ENCODE measurements around the gene RAP2A.

RAP2A gene

DNA sequence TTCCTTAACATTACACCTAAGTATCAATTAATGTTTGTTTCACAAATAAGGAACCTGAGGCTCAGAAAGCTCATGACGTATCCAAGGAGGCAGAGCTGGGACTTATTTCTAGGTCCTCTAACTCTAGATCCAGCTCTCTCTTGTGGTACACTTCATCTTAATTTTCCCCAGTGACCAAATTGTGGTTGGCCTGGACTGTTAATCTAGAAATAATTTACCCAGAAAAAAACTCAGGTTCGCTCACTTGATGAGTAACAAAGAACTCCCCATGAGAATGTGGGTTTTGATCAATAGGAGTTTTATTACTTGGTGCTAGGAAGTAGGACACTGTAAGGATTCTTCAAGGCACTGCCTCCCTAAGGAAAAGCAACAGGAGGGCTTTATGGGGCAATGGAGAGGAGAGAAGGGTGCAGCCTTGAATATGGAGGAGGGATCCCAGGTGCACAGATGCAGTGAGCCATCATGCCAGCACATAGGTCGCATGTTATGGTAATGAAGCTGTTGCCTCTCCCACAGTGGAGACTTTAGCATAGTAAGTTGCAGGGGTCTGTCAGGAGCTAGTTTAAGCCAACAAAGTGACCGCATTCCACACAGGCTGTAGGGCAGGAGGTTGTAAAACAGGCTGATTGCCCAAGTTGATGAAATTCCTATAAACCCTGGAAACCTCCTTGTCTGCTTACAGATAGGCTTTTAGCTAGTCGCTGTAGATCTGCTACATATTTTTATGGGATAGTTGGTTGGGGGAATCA, 14.7 kb downstream of the RAP2A start:
- DNase-seq (ENCODE audit: low read depth) = no peak

DNA sequence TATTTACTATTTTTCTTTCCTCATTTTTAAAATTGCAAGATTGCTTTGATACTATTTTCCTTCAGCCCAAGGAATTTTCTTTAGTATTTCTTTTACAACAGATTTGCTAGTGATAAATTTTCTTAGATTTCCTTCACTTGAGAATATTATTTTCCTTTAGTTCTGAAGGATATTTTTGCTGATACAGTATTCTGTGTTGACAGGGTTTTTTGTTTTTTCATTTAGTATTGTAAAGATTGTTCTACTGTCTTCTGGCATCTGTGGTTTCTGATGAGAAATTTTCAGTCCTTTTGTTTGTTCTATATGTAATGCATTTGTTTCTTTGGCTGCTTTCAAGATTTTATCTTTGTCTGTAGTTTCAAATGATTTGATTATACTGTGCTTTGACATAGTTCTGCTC, 20.7 kb downstream of the RAP2A start:
- no peak for DNase-seq (ENCODE audit: low read depth)

DNA sequence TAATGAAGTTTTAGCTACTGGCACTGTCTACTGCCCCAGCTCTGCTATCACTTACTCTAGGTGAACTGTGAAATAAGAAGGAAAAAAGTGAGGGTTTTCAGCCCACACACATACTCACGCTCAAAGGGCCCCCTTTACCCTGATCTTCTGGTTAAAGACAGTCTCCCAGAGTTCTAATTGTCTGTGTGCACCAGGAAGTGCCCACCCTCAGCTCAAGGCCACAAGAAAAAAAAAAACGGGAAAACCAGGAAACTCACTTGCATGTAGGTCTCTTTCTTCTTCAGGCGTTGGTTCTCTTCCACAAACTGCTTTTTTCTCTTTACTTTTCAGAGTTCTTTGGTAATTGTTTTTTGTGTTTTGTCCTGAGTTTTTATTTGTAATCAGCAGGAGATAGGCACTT, 22.1 kb downstream of the RAP2A start:
- no peak for DNase-seq (ENCODE audit: low read depth)

DNA sequence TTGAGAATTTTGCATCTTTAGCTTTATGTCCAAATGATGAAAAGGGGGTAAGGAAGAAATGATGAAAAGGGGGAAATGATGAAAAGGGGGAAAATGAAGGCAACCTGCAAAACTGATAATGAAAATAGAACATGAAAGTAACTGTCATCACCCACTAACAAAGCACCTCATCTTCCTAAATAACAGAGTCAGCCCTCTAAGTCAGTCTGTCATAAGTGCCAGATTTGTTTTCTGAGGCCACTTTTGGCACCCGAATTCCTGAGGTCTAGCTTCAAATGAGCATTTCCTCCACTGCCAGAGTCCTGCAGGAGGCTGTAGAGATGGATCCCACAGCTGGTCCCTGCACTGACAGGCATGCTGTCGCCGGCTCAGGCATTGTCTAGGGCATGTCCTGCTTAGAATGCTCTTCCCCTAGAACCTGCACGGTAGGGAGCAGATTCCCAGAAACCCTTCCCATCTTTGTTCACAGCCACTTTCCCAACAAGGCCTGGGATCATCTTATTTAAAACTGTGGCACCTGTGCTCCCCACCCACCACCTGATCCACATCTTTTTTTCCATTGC, 25.3 kb downstream of the RAP2A start:
- DNase-seq (ENCODE audit: low read depth) = no peak

DNA sequence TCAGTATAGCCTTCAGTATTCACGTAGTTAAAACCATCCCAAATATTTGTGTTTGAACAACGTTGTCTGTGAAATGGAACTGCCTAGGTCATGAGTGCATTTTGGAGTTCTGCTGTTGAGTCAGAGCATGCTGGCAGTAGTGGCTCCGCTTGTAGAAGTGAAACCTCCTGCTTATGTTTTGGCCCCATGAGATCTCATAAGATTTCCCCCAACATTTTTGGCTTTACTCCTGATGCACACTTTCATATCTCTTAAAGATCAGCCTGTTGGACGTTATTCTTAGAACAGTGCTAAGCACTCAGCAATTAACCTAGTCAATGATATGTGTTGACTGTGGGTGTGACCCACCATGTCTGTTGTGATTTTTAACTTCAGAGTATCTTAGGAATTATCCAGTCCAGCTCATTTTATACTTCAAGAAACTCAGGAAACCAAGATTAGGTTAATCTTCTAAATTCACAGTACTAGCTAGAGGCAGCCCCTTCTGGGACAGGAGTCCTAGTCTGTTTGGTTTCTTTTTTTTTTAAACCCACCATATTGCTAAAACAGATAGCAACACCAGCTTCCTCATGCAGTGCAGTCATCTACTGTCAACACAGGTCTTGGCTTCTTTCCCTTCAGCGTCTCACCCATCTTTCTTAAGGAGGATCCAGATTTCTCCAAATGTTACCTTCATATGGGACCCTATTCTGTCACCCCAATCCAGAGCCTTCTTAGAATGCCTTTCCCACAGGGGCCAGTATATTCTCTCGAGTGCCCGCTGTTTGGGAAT, 26.2 kb downstream of the RAP2A start:
- DNase-seq (ENCODE audit: low read depth) = no peak

DNA sequence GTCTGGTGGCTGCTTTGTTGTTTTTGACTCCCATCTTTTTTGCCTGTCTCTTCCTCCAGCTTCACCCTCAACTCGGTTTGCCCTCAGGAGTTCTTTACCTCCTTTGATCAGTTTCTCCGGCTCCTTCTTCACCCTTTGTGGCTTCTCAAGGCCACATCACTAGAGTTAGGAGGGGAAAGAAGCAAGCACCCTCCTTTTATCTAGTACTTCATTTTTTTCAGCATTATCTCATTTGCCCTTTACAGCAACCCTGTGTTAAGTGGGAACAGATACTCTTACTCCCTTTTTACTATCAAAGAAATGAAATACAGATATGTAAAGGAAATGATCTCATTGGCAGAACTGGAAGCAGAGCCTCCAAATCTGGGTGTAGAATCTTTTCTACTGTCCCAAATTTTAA, 26.9 kb downstream of the RAP2A start:
- DNase-seq (ENCODE audit: low read depth) = no peak

DNA sequence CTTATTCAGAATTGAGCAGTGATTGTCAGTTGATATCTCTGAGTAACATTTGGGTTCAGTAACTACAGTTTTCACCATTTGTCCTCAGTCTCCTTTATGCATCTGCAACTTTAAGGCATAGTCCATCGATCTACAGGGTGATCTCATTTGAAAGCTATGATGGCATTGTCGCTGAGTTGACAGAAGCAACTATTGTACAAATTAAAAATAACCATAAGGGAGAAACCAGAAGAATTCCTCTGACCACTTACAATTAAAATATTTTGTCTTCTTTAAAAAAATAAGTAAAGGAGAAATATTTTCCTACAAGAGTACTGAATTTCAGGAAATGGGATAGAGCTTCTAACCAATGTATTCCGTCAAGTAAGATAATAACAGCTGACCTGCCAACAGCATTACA, 30.6 kb downstream of the RAP2A start:
- DNase-seq (ENCODE audit: low read depth) = no peak

DNA sequence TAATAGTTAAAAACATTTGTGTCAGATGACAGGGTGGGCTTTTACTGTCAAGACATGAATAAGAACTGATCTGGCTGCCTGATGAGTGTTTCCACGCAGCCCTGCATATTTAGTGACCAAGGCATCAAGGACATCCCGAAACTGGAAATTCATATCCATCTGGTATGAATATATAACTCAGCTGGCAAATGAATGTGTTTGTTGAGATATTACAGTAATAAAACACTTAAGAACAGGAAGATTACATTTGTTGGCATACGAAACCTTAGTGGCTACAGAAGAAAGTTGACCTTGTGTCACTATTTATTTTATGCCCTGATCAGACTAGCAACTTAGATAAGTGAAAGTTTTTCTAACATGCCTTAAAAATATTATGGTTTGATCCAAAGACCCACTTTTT, 32.8 kb downstream of the RAP2A start:
- DNase-seq (ENCODE audit: low read depth) = no peak

DNA sequence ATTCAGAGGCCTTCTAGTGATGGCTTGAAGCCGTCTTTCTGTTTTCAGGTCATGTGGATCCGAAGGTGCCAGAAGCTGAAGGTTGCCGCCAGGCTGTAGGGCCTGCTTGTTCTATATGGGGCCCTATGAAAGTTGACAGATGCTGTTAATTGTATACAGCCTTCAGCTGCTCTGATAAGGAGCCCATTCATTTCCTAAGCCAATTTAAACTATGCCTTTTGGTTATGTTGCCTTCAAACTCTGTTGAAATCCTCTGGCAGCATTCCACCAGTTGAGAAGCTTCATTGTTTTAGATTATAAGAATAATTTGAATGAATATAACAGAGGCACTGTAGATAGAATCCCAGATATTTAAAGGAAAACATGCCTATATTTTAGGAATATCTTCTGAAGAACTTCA, 34.4 kb downstream of the RAP2A start:
- no peak for DNase-seq (ENCODE audit: low read depth)

DNA sequence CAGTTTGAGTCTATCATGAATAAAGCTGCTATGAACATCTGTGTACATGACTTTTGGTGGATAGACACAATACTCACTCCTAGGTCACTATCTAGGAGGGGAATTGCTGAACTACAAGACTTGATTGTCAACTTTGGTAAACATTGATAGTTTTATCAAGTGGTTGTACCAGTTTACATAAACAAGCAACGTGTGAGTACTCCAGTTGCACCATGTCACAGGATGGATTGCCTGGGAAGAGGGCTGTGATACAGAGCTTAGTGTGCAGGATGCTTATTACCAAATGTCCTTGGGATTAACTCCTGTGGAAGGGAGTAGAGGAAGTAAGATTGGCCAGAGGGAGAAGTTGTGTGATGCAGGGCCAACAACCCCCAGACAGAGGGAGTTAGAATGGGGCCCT, 37.7 kb downstream of the RAP2A start:
- DNase-seq (ENCODE audit: low read depth) = no peak

DNA sequence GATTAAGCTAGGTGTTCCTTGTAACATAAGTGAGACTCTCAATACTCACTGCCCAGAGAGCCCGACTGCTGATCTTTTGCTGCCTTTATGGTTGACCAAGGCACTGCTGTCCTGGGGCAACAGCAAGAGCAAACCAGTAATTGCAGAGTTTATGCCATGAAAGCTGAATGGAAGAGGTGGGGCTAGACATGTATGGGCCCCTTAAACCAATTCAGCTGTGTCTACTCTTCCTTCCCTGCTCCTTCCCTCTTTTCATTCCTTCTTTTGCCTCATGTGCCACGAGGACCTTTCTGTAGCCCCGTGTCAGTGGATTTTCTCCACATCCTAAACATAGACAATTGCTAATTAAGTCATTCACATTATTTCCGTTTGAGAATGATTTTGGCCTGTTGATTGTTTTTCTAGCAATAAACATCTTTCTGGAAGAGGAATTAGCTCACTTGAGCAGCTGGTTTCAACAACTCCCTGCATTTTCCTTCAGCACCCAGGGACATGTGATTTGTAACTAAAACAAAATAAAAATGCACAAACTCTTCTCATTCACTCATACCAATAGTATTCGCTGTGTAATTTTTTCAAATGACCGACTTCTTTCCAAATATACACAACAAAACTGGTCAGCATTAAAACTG, 40.5 kb downstream of the RAP2A start:
- no peak for DNase-seq (ENCODE audit: low read depth)

DNA sequence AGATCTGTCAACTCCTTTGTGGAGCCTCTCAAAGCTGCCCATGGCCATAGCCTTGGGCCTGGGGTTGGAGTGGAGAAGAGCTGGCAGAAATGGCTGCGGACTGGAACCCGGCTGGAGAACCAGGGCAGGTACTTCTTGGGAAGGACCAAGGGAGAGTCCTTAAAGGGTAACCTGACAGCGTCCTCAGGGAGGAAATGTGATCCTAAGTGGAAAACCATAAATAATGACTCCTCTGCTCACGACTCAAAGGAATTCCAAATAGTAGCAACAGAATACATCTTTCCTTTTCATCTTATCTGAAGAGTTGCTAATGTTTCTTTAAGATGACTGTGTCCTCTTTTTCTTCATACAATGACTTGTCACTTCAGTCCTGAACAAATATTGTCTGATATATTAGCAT, 41.0 kb downstream of the RAP2A start:
- DNase-seq (ENCODE audit: low read depth) = no peak

DNA sequence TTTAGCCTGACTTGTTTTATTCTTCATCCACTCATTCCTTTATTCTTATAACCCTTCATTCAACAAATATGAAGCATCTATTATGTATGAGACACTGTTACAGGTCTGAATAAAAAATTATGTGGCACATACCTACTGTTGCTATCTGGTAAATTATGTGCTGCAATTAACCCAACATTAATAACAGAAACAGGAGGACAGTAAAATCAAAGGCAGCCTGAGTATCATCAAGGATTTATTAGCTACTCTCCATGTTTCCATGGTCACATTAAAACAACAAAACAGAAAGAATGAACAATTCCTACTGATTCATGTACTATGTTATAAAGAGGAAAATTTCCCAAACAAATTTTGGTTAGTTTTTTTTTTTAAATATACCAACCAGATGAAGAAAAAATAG, 43.9 kb downstream of the RAP2A start:
- DNase-seq (ENCODE audit: low read depth) = no peak

DNA sequence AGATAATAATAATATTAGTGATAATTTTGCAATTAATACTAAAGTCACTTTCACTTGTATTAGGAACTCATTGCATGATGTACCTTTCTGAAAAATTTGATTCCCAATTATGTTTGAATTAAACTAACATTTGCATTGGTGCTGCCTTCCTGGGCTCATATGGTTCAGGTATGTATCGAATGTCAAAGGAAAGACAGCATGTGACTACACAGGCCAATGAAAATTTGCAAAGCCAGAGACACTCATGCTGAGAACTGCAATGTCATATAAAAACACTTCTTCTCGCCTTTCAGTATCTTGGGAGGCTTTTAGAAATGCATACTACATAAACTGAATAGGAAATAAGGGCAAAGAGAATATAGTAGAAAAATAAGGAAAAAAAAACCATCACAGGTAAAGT, 44.3 kb downstream of the RAP2A start:
- no peak for DNase-seq (ENCODE audit: low read depth)

DNA sequence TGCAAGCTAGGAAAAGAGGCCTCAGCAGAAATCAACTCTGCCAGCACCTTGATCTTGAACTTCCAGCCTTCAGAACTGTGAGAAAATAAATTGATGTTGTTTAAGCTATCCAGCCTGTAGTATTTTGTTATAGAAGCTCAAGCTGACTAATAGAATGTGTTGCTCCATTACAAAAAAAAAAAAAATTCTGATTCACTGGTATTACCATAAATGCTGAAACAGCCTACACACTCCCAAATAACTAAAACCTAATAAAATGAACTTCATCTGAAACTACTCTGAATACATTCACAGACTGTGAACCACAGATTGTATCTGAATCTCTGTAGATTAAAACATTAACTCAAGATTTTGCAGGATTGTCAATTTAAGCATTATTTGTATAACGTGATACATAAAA, 49.5 kb downstream of the RAP2A start:
- no peak for DNase-seq (ENCODE audit: low read depth)

DNA sequence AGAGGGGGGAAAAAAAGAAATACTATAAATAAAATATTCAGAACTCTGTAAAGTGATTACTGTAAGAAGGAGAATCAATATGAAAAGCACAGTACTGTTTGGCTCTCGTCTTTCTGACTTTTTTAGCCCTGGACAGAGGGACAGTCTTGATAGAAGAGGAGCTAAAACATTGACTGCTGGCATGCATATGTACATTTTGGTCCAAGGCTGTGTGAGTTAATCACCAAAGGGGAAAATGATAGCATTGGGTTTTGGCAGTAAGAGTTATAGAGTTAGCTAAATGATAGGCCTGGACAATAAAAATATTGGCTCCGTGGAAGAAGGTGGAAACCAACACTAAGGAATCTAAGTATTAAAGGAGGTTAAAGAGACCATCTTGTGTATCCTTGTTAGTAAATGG, 50.3 kb downstream of the RAP2A start:
- no peak for DNase-seq (ENCODE audit: low read depth)

DNA sequence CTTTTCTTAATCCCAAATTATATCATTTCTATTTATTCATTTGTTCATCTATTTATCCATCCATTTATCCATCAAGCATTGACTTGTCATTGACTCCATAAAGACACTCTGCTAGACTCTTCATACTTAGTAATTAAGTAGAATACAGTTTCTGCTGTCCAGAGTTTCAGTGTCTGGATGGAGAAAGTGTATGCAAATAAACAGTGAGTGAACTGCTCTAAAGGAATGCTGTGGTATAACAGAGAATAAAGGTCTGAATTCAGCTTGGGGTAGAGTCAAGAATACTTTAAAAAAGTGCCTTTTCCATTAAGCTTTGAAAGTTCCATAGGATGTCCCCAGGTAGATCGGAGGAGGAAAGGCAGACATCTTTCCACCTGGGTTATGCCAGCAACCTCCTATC, 51.4 kb downstream of the RAP2A start:
- no peak for DNase-seq (ENCODE audit: low read depth)

DNA sequence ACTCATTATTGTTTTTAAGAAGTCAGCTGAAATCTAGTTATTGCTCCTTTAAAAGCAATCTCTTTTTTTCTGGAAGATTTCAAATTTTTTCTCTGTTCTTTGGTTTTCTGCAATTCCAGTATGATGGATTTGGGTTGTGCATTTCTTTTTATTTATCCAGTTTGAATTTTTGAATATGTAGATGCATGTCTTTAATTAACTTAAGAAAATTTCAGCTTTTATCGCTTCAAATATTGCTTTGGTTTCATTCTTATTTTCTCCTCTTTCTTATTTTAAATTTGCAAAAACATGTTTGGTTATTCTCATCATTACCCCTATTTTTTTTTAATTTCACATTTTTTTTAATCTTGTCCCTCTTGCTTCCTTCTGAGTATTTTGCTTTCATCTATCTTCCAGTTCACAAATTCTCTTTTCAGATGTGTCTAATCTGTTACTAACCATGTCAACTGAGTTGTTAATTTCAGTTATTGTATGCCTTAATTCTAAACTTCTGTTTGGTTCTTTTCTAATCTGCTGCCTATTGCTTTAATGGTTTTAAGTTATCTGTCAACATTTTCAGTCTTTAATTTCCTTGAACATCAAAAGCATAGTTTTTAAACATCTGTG, 56.8 kb downstream of the RAP2A start:
- no peak for DNase-seq (ENCODE audit: low read depth)

DNA sequence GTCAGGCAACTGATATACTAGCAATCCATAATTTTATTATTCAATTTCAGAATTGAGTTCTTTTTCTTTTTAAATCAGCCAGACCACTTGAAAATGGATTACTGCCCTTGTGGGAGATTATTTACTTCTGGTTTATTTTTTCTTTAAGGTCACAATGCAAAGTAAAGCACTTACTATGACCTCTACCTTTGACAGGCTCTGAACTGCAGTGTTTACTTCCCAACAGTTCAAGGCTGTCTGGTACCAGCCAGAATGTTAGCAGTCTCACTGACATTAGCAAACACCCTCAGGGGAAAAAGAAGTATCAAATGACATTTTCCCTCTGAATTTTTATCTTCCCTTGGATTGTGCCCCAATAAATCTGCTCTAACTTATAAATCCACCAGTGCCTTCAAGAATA, 57.5 kb downstream of the RAP2A start:
- no peak for DNase-seq (ENCODE audit: low read depth)

DNA sequence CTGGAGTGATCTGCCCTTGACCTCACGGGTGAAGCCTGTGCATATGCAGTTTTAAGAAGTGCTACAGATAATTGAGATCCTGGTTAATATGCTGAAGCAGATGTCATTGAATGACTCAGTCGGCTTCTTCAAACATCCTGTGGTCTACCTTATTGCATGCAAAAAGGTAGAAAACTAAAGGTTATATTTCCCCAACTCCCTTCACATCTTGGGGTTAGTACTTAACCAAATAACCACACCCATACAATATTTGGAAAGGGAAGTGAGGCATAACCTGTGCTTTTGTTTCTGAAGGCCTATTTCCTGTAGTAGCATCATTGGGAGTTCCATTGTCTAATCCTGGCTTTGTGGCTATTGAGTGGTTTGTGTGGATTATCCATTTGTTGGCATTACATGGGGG, 58.3 kb downstream of the RAP2A start:
- no peak for DNase-seq (ENCODE audit: low read depth)

DNA sequence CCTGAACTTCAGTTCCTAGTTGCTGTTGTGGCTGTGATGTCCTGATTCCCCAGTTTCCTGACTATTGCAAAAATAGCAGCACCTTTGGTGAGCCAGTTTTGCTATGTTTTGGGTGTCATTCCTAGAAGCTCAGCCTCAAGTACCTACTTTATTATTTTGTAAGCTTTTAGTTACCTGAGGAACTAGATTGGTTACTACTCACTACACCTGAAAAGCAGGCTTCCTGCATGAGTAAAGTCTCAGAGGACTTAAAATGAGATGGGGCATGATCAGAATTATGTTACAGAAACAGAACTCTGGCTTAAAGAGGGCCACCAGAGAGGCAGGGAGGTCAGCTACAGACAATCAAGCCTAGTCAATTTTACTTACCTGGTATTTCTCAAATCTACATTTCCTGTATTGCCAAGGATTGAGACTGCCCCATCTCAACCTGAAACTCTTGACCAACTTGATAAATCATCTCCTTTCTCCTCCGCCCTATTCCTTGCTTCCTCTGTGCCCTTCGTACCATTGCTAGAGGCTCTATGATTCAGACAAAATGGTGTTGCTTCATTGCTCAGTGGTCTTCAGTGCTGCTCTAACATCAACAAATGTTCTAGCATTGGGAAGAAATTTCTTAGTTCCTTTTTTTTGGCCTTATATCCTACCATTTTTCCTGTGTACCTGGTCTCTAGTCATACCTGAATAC, 58.9 kb downstream of the RAP2A start:
- DNase-seq (ENCODE audit: low read depth) = no peak

DNA sequence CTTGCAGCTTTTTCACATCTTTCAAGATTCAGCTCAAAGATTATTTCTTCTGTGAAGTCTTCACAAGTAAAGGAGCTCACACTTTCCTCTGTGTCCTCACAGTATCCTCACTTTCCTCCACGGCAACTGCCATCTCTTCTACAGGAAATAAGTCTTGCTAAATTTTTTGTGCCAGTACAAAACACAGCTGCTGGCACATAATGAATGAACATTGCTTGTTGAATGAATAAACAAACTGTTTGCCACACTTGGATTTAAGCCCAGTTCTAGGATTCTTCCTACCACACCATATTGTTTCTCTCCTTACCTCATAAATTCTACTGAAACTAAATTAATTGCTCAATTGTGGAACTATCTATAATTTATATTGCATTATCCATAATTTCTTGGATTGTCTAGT, 59.5 kb downstream of the RAP2A start:
- DNase-seq (ENCODE audit: low read depth) = no peak

All from activated T-helper 9 cell treated with anti-CD3 and anti-CD28 coated beads, Interleukin-2, amount 50 U/mL, for 16 hours (primary cell).